Neuronal stem cell (in vitro differentiated cells): ENCODE results near the gene CYB5R3.
"Not testable (repeated sequence)": the region's sequence is repeated elsewhere in the genome, so short reads cannot be mapped to it uniquely, and the experiment has no call there.

Experiments
- DNase-seq: peaks from one replicate; pipeline ENCODE4 v3.0.0-alpha.2; 2013; ENCODE audit warnings: low spot score
- H2AFZ ChIP-seq: one replicate; pipeline ENCODE4 v1.6.1; 2013; ENCODE audit warnings: mild to moderate bottlenecking, low read length, inconsistent platforms
- H2AK5ac ChIP-seq: 2 replicates; pipeline ENCODE4 v1.6.1; 2013; ENCODE audit warnings: low read depth, mild to moderate bottlenecking, inconsistent platforms, low read length, moderate library complexity, mixed read lengths
- H2BK120ac ChIP-seq: 2 replicates; pipeline ENCODE4 v1.6.1; 2013; ENCODE audit warnings: low read depth, mild to moderate bottlenecking, inconsistent platforms, low read length, moderate library complexity, mixed read lengths
- H2BK12ac ChIP-seq: one replicate; pipeline ENCODE4 v1.6.1; 2013; ENCODE audit warnings: low read length, inconsistent platforms
- H2BK15ac ChIP-seq: 2 replicates; pipeline ENCODE4 v1.6.1; 2013; ENCODE audit warnings: mild to moderate bottlenecking, low read length, inconsistent platforms, mixed read lengths
- H2BK5ac ChIP-seq: one replicate; pipeline ENCODE4 v1.6.1; 2013; ENCODE audit warnings: inconsistent platforms, mild to moderate bottlenecking, low read length, moderate library complexity
- H3K14ac ChIP-seq: one replicate; pipeline ENCODE4 v1.6.1; 2013; ENCODE audit warnings: low read length, inconsistent platforms
- H3K18ac ChIP-seq: 2 replicates; pipeline ENCODE4 v1.6.1; 2013; ENCODE audit warnings: low read length, inconsistent platforms
- H3K23ac ChIP-seq: 2 replicates; pipeline ENCODE4 v1.6.1; 2013; ENCODE audit warnings: low read depth, mild to moderate bottlenecking, mixed read lengths, low read length, inconsistent platforms; ENCODE audit not compliant: poor library complexity
- H3K27ac ChIP-seq: replicated peaks from 3 replicates; pipeline ENCODE4 v1.5.1; 2013; ENCODE audit warnings: low read length, inconsistent platforms
- H3K27me3 ChIP-seq, 3 experiments: 2 replicates each; pipeline ENCODE4 v1.6.1; 2013; ENCODE audit warnings: low read length in 3 of 3, mild to moderate bottlenecking in 2 of 3, inconsistent platforms in 1 of 3, low read depth in 1 of 3, mixed read lengths in 1 of 3, moderate library complexity in 1 of 3; ENCODE audit not compliant: control insufficient read depth in 3 of 3, insufficient read depth in 3 of 3
- H3K36me3 ChIP-seq, 2 donors: replicated peaks in 1 of 2; 2 replicates each; pipeline ENCODE4 v1.6.1; 2013; ENCODE audit warnings: low read length in 2 of 2; ENCODE audit not compliant: control insufficient read depth in 2 of 2, insufficient read depth in 2 of 2
- H3K4ac ChIP-seq: 2 replicates; pipeline ENCODE4 v1.6.1; 2013; ENCODE audit warnings: inconsistent platforms, mild to moderate bottlenecking, low read length, moderate library complexity
- H3K4me1 ChIP-seq, 2 donors: 1 replicate in 1 of 2; 2 replicates in 1 of 2; pipeline ENCODE4 v1.6.1; 2013; ENCODE audit warnings: low read length in 2 of 2, low read depth in 1 of 2; ENCODE audit not compliant: control insufficient read depth in 2 of 2, insufficient read depth in 1 of 2
- H3K4me2 ChIP-seq: one replicate; pipeline ENCODE4 v1.6.1; 2013; ENCODE audit warnings: mild to moderate bottlenecking, low read length, inconsistent platforms; ENCODE audit not compliant: insufficient read depth, poor library complexity, severe bottlenecking
- H3K4me3 ChIP-seq, 2 donors: 2 replicates each; pipeline ENCODE4 v1.5.1; 2013; ENCODE audit warnings: low read length in 2 of 2, mild to moderate bottlenecking in 2 of 2, inconsistent platforms in 1 of 2, moderate library complexity in 1 of 2
- H3K79me1 ChIP-seq: one replicate; pipeline ENCODE4 v1.6.1; 2013; ENCODE audit warnings: low read depth, mild to moderate bottlenecking, inconsistent platforms, low read length, moderate library complexity
- H3K9ac ChIP-seq: one replicate; pipeline ENCODE4 v1.6.1; 2013; ENCODE audit warnings: mild to moderate bottlenecking, low read depth, low read length, inconsistent platforms; ENCODE audit not compliant: poor library complexity
- H3K9me3 ChIP-seq, 2 donors: replicated peaks in 1 of 2; 2 replicates each; pipeline versions ENCODE3 to v1.6.1; 2013; ENCODE audit warnings: low read length in 2 of 2, mild to moderate bottlenecking in 2 of 2, inconsistent platforms in 1 of 2, low read depth in 1 of 2, mixed read lengths in 1 of 2, moderate library complexity in 1 of 2; ENCODE audit not compliant: control insufficient read depth in 2 of 2, insufficient read depth in 1 of 2
- H4K8ac ChIP-seq: one replicate; pipeline ENCODE4 v1.6.1; 2013; ENCODE audit warnings: low read depth, mild to moderate bottlenecking, inconsistent platforms, low read length, moderate library complexity
- H4K91ac ChIP-seq: one replicate; pipeline ENCODE4 v1.6.1; 2013; ENCODE audit warnings: low read length, low read depth, mild to moderate bottlenecking, inconsistent platforms; ENCODE audit not compliant: poor library complexity
- WGBS, 2 donors: extraction: QIAGEN DNeasy Blood & Tissue Kit; methylation state at CpG; one replicate each; pipeline ENCODE4 v1.1.7; 2013; ENCODE audit warnings: missing lambda C conversion rate in 2 of 2, mixed read lengths in 1 of 2; ENCODE audit not compliant: insufficient read length in 2 of 2, insufficient replicate concordance in 1 of 2; ENCODE audit errors: extremely low coverage in 2 of 2; 5-methylcytosine and 5-hydroxymethylcytosine counted together

The CYB5R3 gene

GRCh38 chr22:42582987-42583386, 66.2 kb downstream of the CYB5R3 start:
- Histone ChIP-seq H2BK5ac (no peak overlapping the region), H3K9ac (no peak overlapping the region), H2BK12ac (no peak overlapping the region), H3K4me3 (no peak overlapping the region), H2BK120ac (no peak overlapping the region), H4K8ac (no peak overlapping the region), H3K4ac (no peak overlapping the region), H3K23ac (no peak overlapping the region), H3K27ac (no peak overlapping the region), H4K91ac (no peak overlapping the region), H3K27me3 (no peaks in the 10 kb centered on the region), H2BK15ac (no peak overlapping the region), H2AK5ac (no peak overlapping the region), H3K36me3 (peaks cover 43 to 73% of the 10 kb centered on the region in 2 donors), H3K4me2 (no peak overlapping the region), H3K79me1 (no peaks in the 10 kb centered on the region), H3K14ac (no peak overlapping the region), H2AFZ (no peak overlapping the region), H3K18ac (no peak overlapping the region), H3K4me1 (peaks cover 5 to 8% of the 10 kb centered on the region in 2 donors), H3K9me3 (no peaks in the 10 kb centered on the region)
- no CpG with 5 or more reads among the region's 1 CpG for WGBS, 2 donors
- no peak for DNase-seq

- Histone ChIP-seq H4K91ac (no peak overlapping the region), H3K23ac (peak overlapping the region; percentile 96), H3K4ac (no peak overlapping the region), H3K9ac (peak overlapping the region; percentile 94), H2AK5ac (no peak overlapping the region), H4K8ac (peak overlapping the region; percentile 17), H3K18ac (peak overlapping the region; percentile 92), H2BK120ac (no peak overlapping the region), H3K4me3 (peak overlapping the region; percentile 69 to 97), H2BK12ac (no peak overlapping the region), H3K14ac (no peak overlapping the region), H3K9me3 (no peaks in the 10 kb centered on the region), H3K27me3 (no peaks in the 10 kb centered on the region), H3K79me1 (peaks cover 3% of the 10 kb centered on the region), H3K27ac (no peak overlapping the region), H3K4me2 (peak overlapping the region; percentile 45), H2AFZ (peak overlapping the region; percentile 88), H2BK5ac (no peak overlapping the region), H3K36me3 (peaks cover 45 to 73% of the 10 kb centered on the region in 2 donors), H3K4me1 (peaks cover 5 to 8% of the 10 kb centered on the region in 2 donors), H2BK15ac (no peak overlapping the region)
- no CpG with 5 or more reads among the region's 64 CpGs for WGBS, 2 donors
- DNase-seq: peak; percentile 64
Measured at GRCh38 chr22:42581762-42582716, 67.2 kb downstream of the CYB5R3 start.

GRCh38 chr22:42581194-42581761, 67.9 kb downstream of the CYB5R3 start:
- H3K23ac ChIP-seq, H4K91ac ChIP-seq, H2AK5ac ChIP-seq, H2BK120ac ChIP-seq, H3K9me3 ChIP-seq, DNase-seq, H3K27me3 ChIP-seq, H3K79me1 ChIP-seq, H3K4ac ChIP-seq, H2BK12ac ChIP-seq, H3K4me1 ChIP-seq, H3K14ac ChIP-seq, H3K27ac ChIP-seq, H2BK15ac ChIP-seq, H2BK5ac ChIP-seq, H3K18ac ChIP-seq: not testable (repeated sequence)
- H3K36me3 ChIP-seq: peaks cover 41 to 69% of the 10 kb centered on the region in 2 donors
- peak overlapping the region; percentile 94 for H3K9ac ChIP-seq
- peak overlapping the region; percentile 17 for H4K8ac ChIP-seq
- peak overlapping the region; percentile 88 for H2AFZ ChIP-seq
- H3K4me2 ChIP-seq: peak overlapping the region; percentile 45
- no CpG with 5 or more reads among the region's 22 CpGs for WGBS, 2 donors
- H3K4me3 ChIP-seq: peak overlapping the region; percentile 69 to 97

GRCh38 chr22:42580040-42580439, 69.2 kb downstream of the CYB5R3 start:
- WGBS, 2 donors: no CpG with 5 or more reads among the region's 4 CpGs
- not testable (repeated sequence) for H2AFZ ChIP-seq, H3K79me1 ChIP-seq, H3K4me1 ChIP-seq, DNase-seq, H3K14ac ChIP-seq, H3K18ac ChIP-seq, H3K9me3 ChIP-seq, H3K9ac ChIP-seq, H2BK120ac ChIP-seq, H3K4ac ChIP-seq, H4K8ac ChIP-seq, H3K23ac ChIP-seq, H3K27ac ChIP-seq, H3K4me2 ChIP-seq, H4K91ac ChIP-seq, H2BK5ac ChIP-seq, H2AK5ac ChIP-seq, H2BK12ac ChIP-seq, H2BK15ac ChIP-seq, H3K27me3 ChIP-seq
- Histone ChIP-seq H3K36me3 (peaks cover 35 to 58% of the 10 kb centered on the region in 2 donors), H3K4me3 (peak overlapping the region in 1 of 2 donors; percentile 8)
